ENCODE measurements around the gene NBAS.

The NBAS gene

DNA sequence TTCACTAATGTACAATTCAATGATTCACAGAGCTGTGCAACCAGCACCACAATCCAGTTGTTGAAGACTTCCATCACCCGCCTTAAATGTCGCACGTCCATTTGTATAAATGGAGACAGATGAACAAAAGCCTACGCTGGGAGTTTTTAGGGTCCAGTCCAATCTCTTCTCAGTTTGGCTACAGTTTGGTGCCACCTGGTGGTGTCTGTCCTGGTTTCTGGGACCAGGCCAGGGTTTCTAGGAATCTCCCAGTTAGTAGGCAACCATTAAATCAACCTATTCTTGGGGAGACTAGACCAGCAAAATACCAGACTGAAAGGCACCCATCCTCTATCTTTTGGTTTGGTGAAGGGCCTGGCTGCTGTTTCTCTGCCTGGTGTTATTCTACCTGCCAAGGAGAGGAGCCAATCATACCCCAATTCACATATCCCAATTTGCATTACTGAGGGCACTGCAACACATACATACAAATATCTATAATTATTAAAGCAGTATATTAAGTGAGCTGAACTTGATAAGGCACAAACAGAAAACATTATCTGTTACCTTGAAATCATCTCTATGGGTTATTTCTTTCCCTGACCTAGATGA is 27.3 kb upstream of the NBAS start:
- peak; percentile 46 for DNase-seq

DNA sequence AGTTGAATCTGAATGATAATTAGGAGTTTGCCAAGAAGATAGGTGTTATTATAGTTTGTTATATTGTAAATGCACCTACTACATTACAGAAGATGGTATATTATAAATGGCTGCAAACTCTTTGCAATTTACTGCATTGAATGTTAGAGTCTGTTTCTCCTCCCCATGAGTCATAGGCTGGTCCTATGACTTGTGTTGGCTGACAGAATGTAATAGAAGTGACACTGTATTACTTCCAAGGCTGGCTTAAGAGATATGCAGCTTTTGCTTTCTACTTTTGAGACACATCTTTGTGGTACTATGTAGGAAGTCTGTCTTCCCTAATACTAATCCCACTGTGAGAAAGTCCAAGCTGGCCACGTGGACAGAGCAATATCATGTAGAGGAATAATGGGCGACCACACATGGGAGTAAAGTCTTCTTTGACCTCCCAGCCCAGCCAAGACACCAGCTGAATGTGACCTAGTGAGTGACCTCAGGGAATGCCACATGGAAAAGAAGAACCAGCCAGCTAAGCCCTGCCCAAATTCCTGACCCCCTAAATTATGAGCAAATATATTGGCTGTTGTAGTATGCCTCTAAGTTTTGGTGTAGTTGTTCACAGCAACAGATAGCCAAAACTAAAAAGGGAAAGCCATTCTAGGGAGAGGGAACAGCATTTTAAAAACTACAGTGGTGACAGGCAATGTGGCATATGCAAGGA is 23.8 kb upstream of the NBAS start:
- DNase-seq = no peak

DNA sequence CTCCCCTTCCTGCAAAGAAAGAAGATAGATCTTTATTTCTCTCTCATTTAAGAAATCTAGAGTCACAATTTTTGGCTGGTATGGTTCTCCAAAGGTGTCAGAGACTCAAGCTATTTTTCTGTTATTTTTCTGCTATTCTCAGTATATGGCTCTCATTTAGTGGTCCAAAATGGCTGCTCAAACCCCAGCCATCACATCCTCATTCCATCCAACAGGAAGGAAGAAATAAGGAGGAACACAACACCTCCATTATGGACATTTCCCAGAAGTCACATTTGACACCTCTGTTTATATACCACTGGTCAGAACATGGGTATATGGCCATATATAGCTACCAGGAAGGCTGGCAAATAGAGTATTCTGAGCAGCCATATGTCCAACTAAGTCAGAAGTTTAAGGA is 23.2 kb upstream of the NBAS start:
- no peak for DNase-seq

DNA sequence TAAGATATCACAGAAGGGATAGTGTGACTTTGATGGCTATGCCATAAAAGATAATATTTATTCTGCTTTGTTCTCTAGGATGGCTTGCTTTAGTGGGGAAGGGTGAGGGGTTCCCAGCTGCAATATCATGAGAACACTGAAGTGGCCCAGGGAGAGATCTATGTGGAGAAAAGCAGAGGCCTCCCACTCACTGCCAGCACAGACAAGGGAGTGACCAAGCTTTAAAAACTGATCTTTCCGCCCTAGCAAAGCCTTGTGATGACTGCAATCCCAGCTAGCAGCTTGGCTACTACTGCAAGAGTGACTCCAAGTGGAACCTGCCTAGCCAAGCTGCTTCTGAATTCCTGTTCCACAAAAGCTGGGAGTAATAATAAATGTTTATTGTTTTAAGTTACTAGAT is 22.7 kb upstream of the NBAS start:
- no peak for DNase-seq

DNA sequence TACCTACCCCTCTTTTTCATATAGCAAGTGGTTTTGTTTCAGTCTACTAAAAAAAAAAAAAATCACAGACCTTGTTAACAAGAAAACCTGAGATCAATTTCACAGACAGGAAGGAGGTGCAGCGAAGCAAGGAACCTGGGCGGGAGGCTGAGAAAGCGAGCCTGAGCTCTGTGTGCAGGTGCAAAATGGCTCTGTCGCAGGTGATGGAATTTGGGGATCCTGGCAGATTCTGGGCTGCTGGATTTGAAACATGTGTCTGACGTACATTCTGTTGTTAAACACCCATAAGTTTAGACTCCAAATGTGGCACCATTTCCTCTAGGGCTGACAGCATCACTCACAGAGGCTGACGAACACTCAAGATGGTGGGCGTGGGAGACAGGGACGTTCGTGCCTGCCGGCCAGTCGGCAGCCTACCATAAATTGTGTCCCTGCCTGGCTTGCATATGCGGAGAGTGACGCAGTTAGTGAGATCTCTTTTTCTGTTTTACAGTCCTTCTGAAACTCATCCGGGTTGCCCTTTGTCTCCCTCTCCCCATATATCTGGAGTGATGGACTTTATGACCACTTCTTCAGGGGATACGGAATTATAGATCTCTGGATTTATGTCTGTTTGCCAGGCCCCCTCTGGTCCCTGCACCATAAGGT is 21.7 kb upstream of the NBAS start:
- no peak for DNase-seq

DNA sequence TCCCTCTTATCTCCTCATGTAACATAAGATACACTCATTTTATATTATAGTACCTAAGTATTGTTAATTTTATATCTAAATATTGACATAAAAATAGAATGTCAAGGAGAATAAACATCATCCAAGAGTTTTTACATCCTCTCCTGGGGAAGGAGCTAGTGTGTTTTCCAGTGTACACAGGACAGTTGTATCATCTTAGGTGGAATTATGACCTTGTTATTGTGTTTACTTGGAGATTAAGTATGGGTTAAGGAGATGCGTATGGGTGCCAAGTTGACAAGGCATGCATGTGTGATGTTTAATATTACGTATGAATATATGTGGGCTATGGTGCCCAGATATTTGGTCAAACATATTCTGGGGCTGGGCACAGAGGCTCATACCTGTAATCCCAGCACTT is 19.3 kb upstream of the NBAS start:
- DNase-seq = no peak

DNA sequence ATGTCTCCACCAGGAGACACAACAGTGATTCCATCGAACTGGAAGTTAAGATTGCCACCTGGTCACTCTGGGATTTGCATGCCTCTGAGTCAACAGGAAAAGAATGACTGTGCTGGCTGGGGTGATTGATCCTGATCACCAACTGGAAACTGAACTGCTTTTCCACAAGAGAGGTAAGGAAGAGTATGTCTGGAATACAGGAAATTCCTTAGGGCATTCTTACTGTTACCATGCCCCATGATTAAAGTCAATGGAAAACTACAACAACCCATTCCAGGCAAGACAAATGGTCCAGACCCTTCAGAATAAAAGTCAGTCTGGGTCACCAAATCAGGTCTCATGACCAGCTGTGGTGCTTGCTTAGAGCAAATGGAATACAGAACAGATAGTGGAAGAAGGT is 18.5 kb upstream of the NBAS start:
- no peak for DNase-seq

DNA sequence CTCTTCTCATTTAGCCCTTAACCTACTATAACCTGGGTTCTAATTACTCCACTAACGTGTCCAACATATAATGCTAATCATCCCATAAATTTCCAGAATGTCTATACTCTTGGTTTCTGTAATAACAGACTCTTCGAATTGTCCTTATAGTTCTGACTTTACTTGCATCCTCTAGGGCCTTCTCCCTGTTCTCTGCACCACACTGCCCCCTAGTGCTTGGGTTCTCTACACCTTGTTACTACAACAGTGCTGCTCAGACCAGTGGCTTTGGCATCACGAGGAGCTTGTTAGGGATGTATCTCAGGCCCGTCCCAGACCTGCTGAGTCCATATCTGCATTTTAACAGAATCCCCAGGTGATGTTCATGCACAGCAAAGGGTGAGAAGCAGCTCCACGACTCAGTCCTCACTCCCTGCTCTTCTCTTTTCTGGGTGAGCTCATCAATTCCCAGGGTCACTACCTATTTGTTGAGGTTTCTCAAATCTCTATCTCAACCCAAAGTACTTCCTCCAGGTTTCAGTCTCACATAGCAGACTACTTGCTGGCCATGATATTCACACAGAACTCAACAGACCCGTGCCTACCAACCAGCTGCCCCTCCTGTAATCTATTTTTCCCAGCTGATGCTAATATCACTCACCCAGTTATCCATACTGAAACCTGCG is 16.1 kb upstream of the NBAS start:
- DNase-seq = peak; percentile 72

DNA sequence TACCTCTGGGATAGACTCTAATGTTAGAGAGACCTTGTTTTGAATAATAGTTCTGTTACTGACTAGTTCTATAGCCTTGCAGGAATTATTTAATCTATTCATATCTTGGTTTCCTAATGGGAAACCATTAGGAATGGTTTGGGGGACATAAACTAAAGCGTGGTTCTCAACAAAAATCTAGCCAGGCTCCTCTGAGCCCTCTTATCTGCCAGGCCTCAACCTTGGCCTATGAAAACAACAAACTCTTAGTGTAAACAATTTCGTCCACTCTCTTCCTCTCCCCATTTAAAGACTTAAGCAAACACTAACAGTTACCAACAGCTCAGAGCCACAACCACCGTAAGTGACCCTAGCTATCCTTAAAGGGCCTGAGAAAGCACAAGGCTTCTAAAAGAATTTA is 10.6 kb upstream of the NBAS start:
- no peak for DNase-seq

DNA sequence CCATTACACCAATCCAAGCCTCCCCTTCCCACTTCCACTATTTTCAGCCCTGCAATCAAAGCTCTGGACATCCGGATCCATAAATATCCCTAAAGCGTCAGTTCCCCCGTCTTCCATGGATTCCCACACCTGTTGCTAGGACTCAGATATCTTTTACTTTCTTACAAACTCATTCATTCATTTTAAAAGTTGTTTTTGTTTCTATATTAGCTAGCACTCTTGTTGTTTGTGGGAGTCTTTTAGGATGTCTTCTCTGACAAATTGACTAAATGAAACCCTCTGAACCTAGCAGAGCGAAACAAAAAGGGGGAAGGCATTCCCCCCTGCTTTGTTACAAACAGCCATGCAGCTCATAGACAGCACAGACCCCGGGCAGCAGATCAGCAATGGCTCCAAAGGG is 9.0 kb upstream of the NBAS start:
- no peak for DNase-seq

DNA sequence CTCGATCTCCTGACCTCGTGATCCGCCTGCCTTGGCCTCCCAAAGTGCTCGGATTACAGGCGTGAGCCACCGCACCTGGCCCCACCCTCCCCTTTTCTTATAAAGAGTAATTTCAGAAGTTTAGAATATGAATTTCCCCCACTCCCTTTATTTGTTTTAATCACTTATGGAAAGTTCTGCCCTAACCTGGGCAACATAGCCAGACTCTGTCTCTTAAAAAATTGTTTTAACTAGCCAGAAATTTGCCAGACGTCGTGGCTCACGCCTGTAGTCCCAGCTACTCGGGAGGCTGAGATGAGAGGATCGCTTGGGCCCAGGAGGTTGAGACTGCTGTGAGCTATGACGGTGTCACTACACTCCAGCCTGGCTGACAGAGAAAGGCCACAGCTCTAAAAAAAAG is 7.7 kb upstream of the NBAS start:
- no peak for DNase-seq

DNA sequence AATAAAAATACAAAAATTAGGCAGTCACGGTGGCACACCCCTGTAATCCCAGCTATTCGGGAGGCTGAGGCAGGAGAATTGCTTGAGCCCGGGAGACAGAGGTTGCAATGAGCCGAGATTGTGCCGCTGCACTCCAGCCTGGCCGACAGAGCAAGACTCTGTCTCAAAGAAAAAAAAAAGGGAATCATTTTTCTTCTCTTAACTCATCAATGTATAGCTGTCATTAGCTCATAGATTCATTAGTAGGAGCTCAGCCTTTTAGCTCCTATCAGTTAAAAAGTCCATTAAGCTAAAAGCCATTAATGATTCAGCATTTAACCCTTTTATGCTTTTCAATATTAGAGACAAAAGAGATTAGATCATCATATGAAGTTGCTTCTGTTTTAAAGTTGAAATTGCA is 5.8 kb upstream of the NBAS start:
- DNase-seq = no peak

DNA sequence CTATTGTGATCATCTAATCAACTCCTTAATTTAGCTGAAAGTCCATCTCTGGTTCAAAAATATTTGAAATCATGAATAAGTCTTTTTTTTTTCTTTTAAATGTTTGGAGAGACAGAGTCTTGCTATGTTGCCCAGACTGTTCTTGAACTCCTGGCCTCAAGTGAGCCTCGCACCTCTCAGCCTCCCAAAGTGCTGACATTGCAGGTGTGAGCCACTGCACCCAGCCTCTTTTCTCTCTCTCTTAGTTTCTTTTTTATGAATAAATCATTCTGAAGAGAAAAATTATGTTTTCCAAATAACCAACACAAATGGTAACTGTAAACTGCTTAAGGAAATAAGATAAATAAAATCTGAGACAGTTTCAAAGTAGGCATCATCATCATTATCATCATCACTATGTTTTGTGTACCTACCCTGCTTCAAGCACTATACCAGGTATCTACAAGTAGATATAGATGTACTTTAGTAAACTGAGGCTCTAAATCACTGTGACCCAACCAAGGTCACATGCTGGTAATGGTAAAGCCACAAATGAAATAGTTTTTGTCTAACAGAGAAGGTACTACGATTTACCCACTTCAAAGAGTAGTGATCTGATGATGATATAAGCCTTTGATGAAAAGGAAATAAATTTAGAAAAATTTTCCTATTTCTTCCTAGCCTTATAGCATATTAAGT is 5.0 kb upstream of the NBAS start:
- no peak for DNase-seq

DNA sequence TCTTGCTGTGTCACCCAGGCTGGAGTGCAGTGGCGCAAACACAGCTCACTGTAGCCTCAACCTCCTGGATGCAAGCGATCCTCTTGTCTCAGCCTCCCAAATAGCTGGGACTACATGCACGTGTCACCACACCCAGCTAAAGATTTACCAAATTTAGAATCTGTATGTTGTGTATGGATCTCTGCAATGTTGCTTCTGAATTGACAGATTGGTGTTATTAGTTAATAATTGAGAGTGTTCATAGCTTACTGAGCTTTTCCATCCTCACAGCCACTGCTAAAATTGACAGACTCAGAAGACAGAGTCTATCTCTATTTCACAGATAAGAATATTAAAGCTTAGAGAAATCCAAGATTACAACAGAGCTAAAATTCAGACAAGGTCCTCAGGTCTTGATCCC is 4.3 kb upstream of the NBAS start:
- DNase-seq = no peak

DNA sequence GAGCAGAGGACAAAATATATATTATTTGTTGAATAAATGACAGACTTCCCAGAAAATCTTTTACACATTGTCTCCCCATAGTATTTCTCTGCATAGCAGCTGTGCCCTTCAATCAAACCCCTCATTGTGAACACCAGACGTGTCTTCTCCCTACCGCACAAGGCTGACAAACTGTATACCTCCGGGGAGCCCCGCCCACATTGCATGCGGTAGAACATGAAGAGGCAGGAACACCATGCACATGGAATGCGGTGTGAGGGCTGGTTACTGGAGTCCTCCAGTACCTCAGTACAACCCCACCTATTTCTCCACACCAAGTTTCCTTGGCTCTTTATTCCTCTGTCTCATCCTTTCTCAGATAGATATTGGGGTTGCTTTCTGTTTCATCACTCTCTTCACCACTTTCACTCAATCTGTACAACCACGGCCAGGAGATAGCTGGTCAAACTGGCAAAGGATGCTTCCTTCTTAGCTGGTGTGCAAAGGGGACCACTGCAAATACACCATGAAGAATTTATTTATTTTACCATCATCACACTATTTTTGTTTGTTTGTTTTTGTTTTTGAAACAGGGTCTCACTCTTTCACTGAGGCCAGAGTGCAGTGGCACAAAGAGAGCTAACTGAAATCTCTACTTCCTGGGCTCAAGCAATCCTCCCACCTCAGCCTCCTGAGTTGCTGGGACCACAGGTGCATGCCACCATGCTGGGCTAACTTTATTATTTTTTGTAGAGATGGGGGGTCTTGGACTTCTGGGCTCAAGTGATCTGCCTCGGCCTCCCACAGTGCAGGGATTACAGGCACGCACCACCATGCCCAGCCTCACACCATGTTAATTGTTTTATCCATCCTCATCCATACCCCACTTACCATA is 2.3 kb upstream of the NBAS start:
- DNase-seq = no peak

DNA sequence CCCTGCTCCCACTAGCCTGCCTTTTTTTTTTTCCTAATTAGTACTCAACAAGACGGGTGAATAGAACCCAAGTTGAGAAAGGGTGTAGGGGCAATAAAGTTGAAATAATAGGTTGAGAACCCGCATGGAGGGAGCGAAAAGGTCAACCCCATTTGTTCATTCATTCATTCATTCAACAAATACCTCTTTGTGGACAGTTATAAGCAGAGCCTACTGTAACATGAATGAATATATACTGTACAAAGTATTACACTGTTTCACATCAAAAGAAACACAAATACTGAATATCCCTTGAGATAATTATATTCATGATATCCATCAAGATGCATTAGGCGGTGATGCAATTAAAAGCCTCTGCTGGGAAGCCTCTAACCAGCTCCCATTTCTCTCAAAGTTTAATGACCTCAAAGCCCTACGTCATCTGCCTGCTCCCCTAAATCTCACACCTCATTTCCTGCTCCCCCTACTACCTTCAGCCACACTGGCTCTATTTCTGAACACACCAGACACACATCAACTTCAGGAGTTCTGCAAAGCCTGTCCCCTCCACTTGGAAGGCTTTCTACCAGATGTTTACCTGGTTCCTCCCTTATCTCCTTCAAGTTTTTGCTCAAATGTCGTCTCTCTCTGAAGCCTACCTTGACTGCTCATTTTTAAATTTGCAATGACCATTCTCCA is 1.4 kb upstream of the NBAS start:
- DNase-seq = no peak

DNA sequence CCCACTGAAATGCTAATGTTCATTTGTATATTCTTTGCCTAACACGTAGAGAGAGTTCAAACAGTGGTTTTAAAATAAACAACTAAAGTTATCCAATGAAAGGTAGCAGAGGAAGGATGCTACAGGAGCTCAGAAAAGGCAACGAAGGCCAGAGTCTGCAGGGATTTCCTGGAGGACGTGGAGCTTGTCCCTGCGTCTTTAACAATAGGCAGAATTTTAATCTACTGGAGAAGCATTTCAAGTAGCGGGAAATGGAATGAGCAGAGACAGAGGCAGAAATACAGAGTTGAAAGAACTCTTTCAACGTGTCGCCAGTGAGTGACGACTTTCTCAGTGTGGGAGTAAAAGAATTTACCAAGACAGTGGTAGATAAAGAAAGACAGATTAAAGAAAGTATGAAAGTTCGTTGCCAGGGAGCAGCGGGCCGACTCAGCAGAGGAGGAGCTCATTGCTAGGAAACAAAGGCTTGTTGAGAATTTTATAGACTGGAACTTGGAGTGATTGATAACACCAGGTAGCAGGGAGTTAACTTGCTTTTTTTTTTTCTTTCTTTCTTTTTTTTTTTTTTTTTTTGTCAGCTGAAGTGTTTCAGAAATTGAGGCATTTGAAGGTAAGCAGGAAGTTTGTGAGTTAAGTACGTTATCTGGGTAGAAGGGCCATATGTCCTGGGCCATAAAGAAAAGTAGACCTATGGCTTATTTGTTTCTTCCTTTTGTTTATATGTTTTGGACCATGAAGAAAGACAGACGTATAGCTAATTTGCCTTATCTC is 625 bp upstream of the NBAS start:
- no peak for DNase-seq

DNA sequence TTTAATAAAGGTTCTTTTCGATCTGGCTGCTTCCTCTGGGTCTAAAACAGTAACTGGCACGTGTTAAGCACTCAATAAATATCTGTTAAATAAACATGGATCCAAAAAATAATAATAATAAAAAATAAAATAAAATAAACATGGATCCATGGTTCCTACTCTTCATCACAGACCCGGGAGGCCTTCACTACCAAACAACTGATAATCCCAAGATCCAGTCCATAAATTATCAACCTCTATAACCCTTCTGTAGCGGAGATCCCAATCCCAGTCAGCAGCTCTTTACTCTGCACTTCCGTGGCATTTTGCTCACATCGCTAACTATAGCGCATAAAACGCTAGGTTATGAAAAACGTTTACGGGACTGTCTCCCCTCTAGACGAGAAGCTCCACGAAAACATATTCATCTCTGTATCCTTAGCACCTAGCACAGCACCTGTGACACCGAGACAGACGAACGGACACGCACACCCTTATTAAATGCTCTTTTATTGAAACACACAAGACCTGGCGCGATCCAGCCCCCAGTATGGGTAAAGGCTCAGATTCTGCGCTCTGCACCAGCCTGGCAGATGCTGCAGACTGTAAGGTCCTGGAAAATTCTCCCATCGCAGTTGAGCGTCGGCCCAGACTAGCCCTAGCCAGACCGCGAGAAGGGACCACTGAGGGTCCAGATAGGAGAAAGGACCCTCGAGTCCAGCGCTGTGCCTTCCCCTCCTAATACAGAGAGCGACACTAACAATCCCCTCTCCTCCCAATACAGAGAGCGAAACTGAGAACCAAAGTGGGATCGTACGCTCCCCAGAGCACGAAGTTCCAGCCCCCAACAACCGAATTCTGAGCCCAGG is 770 bp downstream of the NBAS start:
- no peak for DNase-seq

DNA sequence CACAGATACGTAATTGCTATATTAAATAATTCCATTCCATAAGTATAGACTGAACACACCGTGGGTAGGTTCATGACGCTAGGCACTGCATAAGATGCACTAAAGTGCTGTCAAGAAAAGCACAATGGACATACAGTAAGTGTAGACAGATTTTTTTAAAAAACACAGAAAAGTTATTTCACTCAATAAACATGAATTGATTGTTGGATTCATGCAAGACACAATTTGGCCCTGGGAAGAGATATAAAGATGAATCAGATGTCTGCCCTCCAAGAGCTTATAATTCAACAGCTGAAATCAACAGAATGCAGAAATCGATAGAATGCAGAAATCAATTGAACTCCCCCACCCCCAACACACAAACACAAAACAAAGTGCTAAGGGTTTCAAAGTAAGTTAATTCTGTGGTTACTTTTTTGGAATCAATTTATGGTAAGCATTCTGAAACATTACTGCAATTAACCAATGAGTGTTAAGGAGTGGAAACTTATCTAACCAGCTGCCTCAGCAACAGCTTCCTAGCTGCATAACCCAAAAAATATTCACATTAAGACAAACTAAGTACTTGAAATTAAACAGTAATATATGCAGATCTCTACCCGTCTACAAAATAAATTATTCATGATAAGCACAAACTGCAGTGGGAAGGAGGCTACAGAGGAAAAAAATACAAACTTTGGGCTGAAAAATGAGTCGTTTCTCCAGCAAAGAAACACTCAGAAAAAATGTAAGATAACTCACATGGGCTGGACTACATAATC is 1.6 kb downstream of the NBAS start:
- no peak for DNase-seq
